OCI-LY7 (cell line): ENCODE measurements around the gene DDX20. TPM values are rescaled to one million over a fixed set of nuclear protein-coding genes. Genes with fewer than 3 reads are reported as not detected.

Source experiments
- BruUV-seq: library from RNA; stranded (reverse); fragments of 400-500 nt; replicated peaks from 2 replicates; lab custom pipeline; 2021; lab: Mats Ljungman, UMichigan
- CTCF ChIA-PET: fragments of 300-600 bp; sonication (Branson Sonifier 250); formaldehyde crosslinking; loops from one replicate; lab custom pipeline; 2022; ENCODE audit warnings: antibody characterized with exemption; ENCODE audit not compliant: unreplicated experiment; lab: Charles Lee
- POLR2A ChIA-PET: fragments of 300-600 bp; sonication (Branson Sonifier 250); formaldehyde crosslinking; loops from one replicate; lab custom pipeline; 2022; ENCODE audit warnings: antibody characterized with exemption; lab: Charles Lee
- DNase-seq: peaks from one replicate; pipeline ENCODE4 v3.0.0-alpha.2; 2015; ENCODE audit warnings: low spot score
- H2AFZ ChIP-seq: fragments of 200-600 bp; sonication (generic), shearing (Covaris generic); 2 replicates; pipeline ENCODE4 v1.6.1; 2014; ENCODE audit warnings: mild to moderate bottlenecking, antibody characterized with exemption, low read length, moderate library complexity
- H3K27ac ChIP-seq: fragments of 200-600 bp; sonication (generic); 2 replicates; pipeline ENCODE4 v1.5.1; 2014; ENCODE audit warnings: mixed run types, low read depth, mild to moderate bottlenecking, moderate library complexity, low read length, inconsistent platforms; ENCODE audit not compliant: poor library complexity, severe bottlenecking
- H3K36me3 ChIP-seq: fragments of 200-600 bp; sonication (generic); 2 replicates; pipeline ENCODE4 v1.6.1; 2014; ENCODE audit warnings: mild to moderate bottlenecking, antibody characterized with exemption, low read length, moderate library complexity, mixed read lengths; ENCODE audit not compliant: insufficient read depth
- H3K4me1 ChIP-seq: fragments of 200-600 bp; sonication (generic); 2 replicates; pipeline ENCODE4 v1.5.1; 2014; ENCODE audit warnings: mild to moderate bottlenecking, low read length; ENCODE audit not compliant: insufficient read depth, poor library complexity, severe bottlenecking
- H3K4me2 ChIP-seq: fragments of 200-600 bp; sonication (generic); 2 replicates; pipeline ENCODE4 v1.6.1; 2014; ENCODE audit warnings: mild to moderate bottlenecking, low read length
- H3K4me3 ChIP-seq: fragments of 200-600 bp; sonication (generic); 2 replicates; pipeline ENCODE4 v1.5.1; 2014; ENCODE audit warnings: mild to moderate bottlenecking, low read depth, low read length; ENCODE audit not compliant: poor library complexity, severe bottlenecking
- H3K79me2 ChIP-seq: fragments of 200-600 bp; sonication (generic); 2 replicates; pipeline ENCODE4 v1.6.1; 2016; ENCODE audit warnings: low read depth, mild to moderate bottlenecking, low read length, moderate library complexity, mixed read lengths; ENCODE audit not compliant: insufficient read depth
- H3K9me2 ChIP-seq: fragments of 200-600 bp; sonication (generic); 2 replicates; pipeline ENCODE4 v1.6.1; 2016; ENCODE audit warnings: mild to moderate bottlenecking, low read length, mixed read lengths; ENCODE audit not compliant: insufficient read depth
- H3K9me3 ChIP-seq: fragments of 200-600 bp; sonication (generic); 2 replicates; pipeline ENCODE4 v1.6.1; 2014; ENCODE audit warnings: mild to moderate bottlenecking, mixed run types, low read length, mixed read lengths
- H4K20me1 ChIP-seq: fragments of 200-600 bp; sonication (generic); 2 replicates; pipeline ENCODE4 v1.6.1; 2014; ENCODE audit warnings: mild to moderate bottlenecking, antibody characterized with exemption, low read length, moderate library complexity, mixed read lengths; ENCODE audit not compliant: insufficient read depth
- EZH2phosphoT487 ChIP-seq: fragments of 200-600 bp; sonication (generic); IDR thresholded peaks from 2 replicates; pipeline ENCODE4 v1.6.1; 2018; ENCODE audit warnings: low read depth, borderline replicate concordance, mild to moderate bottlenecking, mixed run types, antibody characterized with exemption, low read length, moderate library complexity, mixed read lengths
- intact Hi-C: fragments of 100-400 bp; cut with micrococcal nuclease; formaldehyde crosslinking; loops from one replicate; pipeline ENCODE4 v1.10.0; 2022; ENCODE audit not compliant: unreplicated experiment
- total RNA-seq, 2 experiments: library from RNA; depleted of rRNA in 1 of 2; stranded (reverse); fragments of >200 nt in 1 of 2; shearing (Covaris generic) in 1 of 2; gene quantifications; 2 replicates each; pipeline ENCODE4 v1.2.3, GENCODE V29; 2014 to 2022
- TF ChIP-seq, protein P1 (sequence below): fragments of 200-600 bp; sonication (generic); conservative IDR thresholded peaks from 2 replicates; pipeline ENCODE4 v1.5.1; 2014; ENCODE audit warnings: mild to moderate bottlenecking, antibody characterized with exemption, low read length, moderate library complexity, mixed read lengths

The DDX20 gene
- total RNA-seq, 2 experiments from 2014 or later, result 30.0 to 32.9 TPM

GRCh38 chr1:111707906-111708305 is 47.8 kb upstream of the DDX20 start:
- intact Hi-C loops, result no loop called here
- no peak overlapping the region for H3K4me2 ChIP-seq
- H3K9me2 ChIP-seq, result no peaks in the 10 kb centered on the region
- no peaks in the 10 kb centered on the region for H3K4me1 ChIP-seq
- no peak overlapping the region for H3K4me3 ChIP-seq
- no peak overlapping the region for H3K27ac ChIP-seq
- no peaks in the 10 kb centered on the region for H3K79me2 ChIP-seq
- peaks cover 93% of the 10 kb centered on the region for H3K36me3 ChIP-seq
- no peaks in the 10 kb centered on the region for H4K20me1 ChIP-seq
- CTCF ChIA-PET, result no interaction called here
- no peak for TF ChIP-seq EZH2phosphoT487
- H2AFZ ChIP-seq, result no peak overlapping the region
- no TSS peak for BruUV-seq
- POLR2A ChIA-PET, result no interaction called here
- DNase-seq, result no peak
- no peaks in the 10 kb centered on the region for H3K9me3 ChIP-seq

- Histone ChIP-seq H3K4me1 (no peaks in the 10 kb centered on the region), H3K36me3 (peaks cover 73% of the 10 kb centered on the region), H3K9me2 (no peaks in the 10 kb centered on the region), H3K9me3 (no peaks in the 10 kb centered on the region), H3K27ac (no peak overlapping the region), H4K20me1 (no peaks in the 10 kb centered on the region), H3K4me2 (no peak overlapping the region), H3K79me2 (no peaks in the 10 kb centered on the region), H2AFZ (no peak overlapping the region), H3K4me3 (no peak overlapping the region)
- CTCF ChIA-PET, result no interaction called here
- POLR2A ChIA-PET, result no interaction called here
- TF ChIP-seq EZH2phosphoT487, result no peak
- TF ChIP-seq, protein P1, sequence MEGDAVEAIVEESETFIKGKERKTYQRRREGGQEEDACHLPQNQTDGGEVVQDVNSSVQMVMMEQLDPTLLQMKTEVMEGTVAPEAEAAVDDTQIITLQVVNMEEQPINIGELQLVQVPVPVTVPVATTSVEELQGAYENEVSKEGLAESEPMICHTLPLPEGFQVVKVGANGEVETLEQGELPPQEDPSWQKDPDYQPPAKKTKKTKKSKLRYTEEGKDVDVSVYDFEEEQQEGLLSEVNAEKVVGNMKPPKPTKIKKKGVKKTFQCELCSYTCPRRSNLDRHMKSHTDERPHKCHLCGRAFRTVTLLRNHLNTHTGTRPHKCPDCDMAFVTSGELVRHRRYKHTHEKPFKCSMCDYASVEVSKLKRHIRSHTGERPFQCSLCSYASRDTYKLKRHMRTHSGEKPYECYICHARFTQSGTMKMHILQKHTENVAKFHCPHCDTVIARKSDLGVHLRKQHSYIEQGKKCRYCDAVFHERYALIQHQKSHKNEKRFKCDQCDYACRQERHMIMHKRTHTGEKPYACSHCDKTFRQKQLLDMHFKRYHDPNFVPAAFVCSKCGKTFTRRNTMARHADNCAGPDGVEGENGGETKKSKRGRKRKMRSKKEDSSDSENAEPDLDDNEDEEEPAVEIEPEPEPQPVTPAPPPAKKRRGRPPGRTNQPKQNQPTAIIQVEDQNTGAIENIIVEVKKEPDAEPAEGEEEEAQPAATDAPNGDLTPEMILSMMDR, result no peak
- no peak for DNase-seq
- intact Hi-C loops, result loop anchor here (2.0 to 5.0 kb wide), 2 partner anchors 201 to 228 kb away; no protein-coding TSS in a partner anchor
- BruUV-seq, result no TSS peak
Measured at GRCh38 chr1:111709986-111710385, 45.7 kb upstream of the DDX20 start.

- TF ChIP-seq EZH2phosphoT487, result no peak
- TF ChIP-seq, protein P1, result no peak
- H3K9me3 ChIP-seq, result no peaks in the 10 kb centered on the region
- H2AFZ ChIP-seq, result no peak overlapping the region
- no peaks in the 10 kb centered on the region for H4K20me1 ChIP-seq
- BruUV-seq, result no TSS peak
- H3K4me2 ChIP-seq, result no peak overlapping the region
- ChIA-PET CTCF (interaction anchor here (0.9 kb wide), 1 partner anchor 209 kb away, joined by 4 read pairs; no protein-coding TSS in a partner anchor), POLR2A (interaction anchor here (0.6 to 1.4 kb wide), 5 partner anchors 18 to 269 kb away, joined by 3 to 7 read pairs (median 3); no protein-coding TSS in a partner anchor)
- intact Hi-C loops, result loop anchor here (2.0 kb wide), 2 partner anchors 38 to 52 kb away; partner anchors contain the start of gene DDX20
- H3K27ac ChIP-seq, result no peak overlapping the region
- no peaks in the 10 kb centered on the region for H3K4me1 ChIP-seq
- H3K9me2 ChIP-seq, result no peaks in the 10 kb centered on the region
- H3K4me3 ChIP-seq, result no peak overlapping the region
- no peak for DNase-seq
- no peaks in the 10 kb centered on the region for H3K79me2 ChIP-seq
- peaks cover 37% of the 10 kb centered on the region; the same call in 1 of the 2 replicates for H3K36me3 ChIP-seq
Measured at GRCh38 chr1:111716333-111716732, 39.4 kb upstream of the DDX20 start.
